ENCODE data around the gene HOXC5.

HOXC5 gene

GRCh38 chr12:54032627-54033100 is at the start of gene HOXC5:
Gene HOXC5 (plus strand): TSS chr12:54033050. CDS start chr12:54033123, 73 bp downstream.
- no peak within 1 kb of the TSS for H3K9ac ChIP-seq (ENCODE audit: low read length)
- no peaks in the 10 kb centered on the region for H3K9me3 ChIP-seq (ENCODE audit: low read length)
- no peaks in the 10 kb centered on the region for H3K36me3 ChIP-seq (ENCODE audit: insufficient read depth, low read length)
- peak within 1 kb of the TSS; percentile 41 to 58 for H3K4me3 ChIP-seq (ENCODE audit: low read depth in 1 of 2, low read length in 2 of 2)
- no peak within 1 kb of the TSS for H3K27ac ChIP-seq (ENCODE audit: low read depth, low read length)
- H3K27me3 ChIP-seq (ENCODE audit: control insufficient read depth in 1 of 2, insufficient read depth in 2 of 2, low read length in 2 of 2) = peaks cover 34 to 90% of the 10 kb centered on the region in 2 donors
- H3K4me1 ChIP-seq (ENCODE audit: insufficient read depth, low read length) = peaks cover 18% of the 10 kb centered on the region

DNA sequence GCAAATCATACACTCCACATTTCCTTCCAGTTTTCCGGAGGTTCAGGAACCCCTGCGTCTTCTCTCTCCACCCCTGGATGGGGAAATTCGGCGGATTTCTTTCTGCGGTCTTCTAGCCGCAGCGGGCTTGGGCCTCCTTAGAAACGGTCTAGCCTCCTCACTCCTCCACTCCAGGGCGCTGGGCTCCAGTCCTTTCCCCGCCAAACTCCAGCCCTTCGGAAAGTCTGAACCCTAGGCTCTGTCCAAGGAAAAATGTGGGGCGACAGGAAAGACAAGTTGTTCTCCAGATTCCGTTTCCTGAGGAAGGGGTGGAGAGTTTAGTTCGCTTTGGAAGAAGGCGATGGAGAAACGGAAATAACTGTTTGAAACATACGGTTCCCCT is 49.3 kb upstream of the HOXC5 start:
- H3K9ac ChIP-seq (ENCODE audit: low read length) = no peak overlapping the region
- peaks cover 55 to 85% of the 10 kb centered on the region in 2 donors for H3K27me3 ChIP-seq (ENCODE audit: control insufficient read depth in 1 of 2, insufficient read depth in 2 of 2, low read length in 2 of 2)
- no peaks in the 10 kb centered on the region for H3K9me3 ChIP-seq (ENCODE audit: low read length)
- H3K4me1 ChIP-seq (ENCODE audit: insufficient read depth, low read length) = peaks cover 17% of the 10 kb centered on the region
- no peaks in the 10 kb centered on the region for H3K36me3 ChIP-seq (ENCODE audit: insufficient read depth, low read length)
- H3K27ac ChIP-seq (ENCODE audit: low read depth, low read length) = no peak overlapping the region
- H3K4me3 ChIP-seq (ENCODE audit: low read depth in 1 of 2, low read length in 2 of 2) = no peak overlapping the region

DNA sequence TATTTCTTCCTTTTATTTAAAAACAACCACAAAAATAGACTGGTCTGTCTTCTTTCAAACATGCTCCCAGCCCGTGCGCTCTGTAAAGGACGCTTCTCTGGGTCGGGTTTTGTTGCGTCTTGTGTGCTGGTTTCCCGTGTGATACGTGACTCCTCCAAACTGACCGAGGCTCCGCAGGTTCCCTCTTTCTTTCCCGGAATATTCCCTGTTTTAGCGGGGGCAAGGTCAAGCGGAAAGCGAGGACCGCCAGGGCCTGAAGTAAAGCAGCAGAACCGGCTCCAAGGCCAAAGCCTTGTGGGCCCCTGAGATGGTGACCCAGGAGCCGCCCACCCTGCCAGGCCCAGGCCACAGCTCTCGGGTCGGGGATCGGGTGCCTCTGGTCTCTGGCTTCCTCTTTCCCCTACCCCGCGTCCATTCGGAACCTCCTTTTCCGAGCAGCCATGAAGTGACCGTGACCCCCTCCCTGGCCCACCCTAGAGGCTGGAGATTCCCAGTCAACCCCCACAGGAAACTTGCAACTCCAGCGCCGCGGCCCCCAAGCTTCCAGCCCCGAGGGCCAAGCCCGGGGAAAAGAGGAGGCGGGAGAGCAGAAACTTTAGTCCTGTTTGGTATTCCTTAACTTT is 48.8 kb upstream of the HOXC5 start:
- Histone ChIP-seq H3K4me3 (ENCODE audit: low read depth in 1 of 2, low read length in 2 of 2) (no peak overlapping the region), H3K9ac (ENCODE audit: low read length) (no peak overlapping the region), H3K9me3 (ENCODE audit: low read length) (no peaks in the 10 kb centered on the region), H3K27me3 (ENCODE audit: control insufficient read depth in 1 of 2, insufficient read depth in 2 of 2, low read length in 2 of 2) (peaks cover 59 to 85% of the 10 kb centered on the region in 2 donors), H3K27ac (ENCODE audit: low read depth, low read length) (no peak overlapping the region), H3K4me1 (ENCODE audit: insufficient read depth, low read length) (peaks cover 17% of the 10 kb centered on the region), H3K36me3 (ENCODE audit: insufficient read depth, low read length) (no peaks in the 10 kb centered on the region)

DNA sequence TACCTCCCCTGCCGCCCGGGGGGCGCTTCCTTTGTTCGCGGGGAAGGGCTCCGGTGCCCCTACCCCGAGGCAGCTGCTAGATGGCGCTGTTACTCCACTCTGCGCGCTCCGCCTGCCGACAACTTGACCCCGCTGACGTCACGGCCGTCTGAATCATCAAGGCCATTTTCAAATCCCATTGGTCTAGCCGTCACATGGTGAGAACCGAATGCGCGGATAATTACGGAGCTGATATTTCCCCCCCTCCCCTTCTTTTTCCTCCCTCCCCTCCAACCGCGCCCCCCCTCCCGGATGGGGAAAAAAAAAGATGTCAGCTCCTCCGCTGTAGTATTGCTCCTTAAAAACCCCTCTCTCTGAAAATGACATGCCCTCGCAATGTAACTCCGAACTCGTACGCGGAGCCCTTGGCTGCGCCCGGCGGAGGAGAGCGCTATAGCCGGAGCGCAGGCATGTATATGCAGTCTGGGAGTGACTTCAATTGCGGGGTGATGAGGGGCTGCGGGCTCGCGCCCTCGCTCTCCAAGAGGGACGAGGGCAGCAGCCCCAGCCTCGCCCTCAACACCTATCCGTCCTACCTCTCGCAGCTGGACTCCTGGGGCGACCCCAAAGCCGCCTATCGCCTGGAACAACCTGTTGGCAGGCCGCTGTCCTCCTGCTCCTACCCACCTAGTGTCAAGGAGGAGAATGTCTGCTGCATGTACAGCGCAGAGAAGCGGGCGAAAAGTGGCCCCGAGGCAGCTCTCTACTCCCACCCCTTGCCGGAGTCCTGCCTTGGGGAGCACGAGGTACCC is 47.8 kb upstream of the HOXC5 start, which contains the start of gene HOXC10:
Gene HOXC10, plus strand, starts transcription at position 246 of the 791 bp plus-strand sequence. Its CDS starts 114 bp downstream, at position 360.
- H3K36me3 ChIP-seq (ENCODE audit: insufficient read depth, low read length) = no peaks in the 10 kb centered on the region
- H3K27ac ChIP-seq (ENCODE audit: low read depth, low read length) = no peak within 1 kb of the TSS
- H3K9me3 ChIP-seq (ENCODE audit: low read length) = no peaks in the 10 kb centered on the region
- H3K27me3 ChIP-seq (ENCODE audit: control insufficient read depth in 1 of 2, insufficient read depth in 2 of 2, low read length in 2 of 2) = peaks cover 61 to 88% of the 10 kb centered on the region in 2 donors
- no peak within 1 kb of the TSS for H3K9ac ChIP-seq (ENCODE audit: low read length)
- peak within 1 kb of the TSS; percentile 22 to 63 for H3K4me3 ChIP-seq (ENCODE audit: low read depth in 1 of 2, low read length in 2 of 2)
- peaks cover 20% of the 10 kb centered on the region for H3K4me1 ChIP-seq (ENCODE audit: insufficient read depth, low read length)

- Histone ChIP-seq H3K36me3 (ENCODE audit: insufficient read depth, low read length) (no peaks in the 10 kb centered on the region), H3K4me1 (ENCODE audit: insufficient read depth, low read length) (peaks cover 20% of the 10 kb centered on the region), H3K27me3 (ENCODE audit: control insufficient read depth in 1 of 2, insufficient read depth in 2 of 2, low read length in 2 of 2) (peaks cover 64 to 90% of the 10 kb centered on the region in 2 donors), H3K9me3 (ENCODE audit: low read length) (no peaks in the 10 kb centered on the region), H3K4me3 (ENCODE audit: low read depth in 1 of 2, low read length in 2 of 2) (peak overlapping the region; percentile 20 to 63), H3K27ac (ENCODE audit: low read depth, low read length) (no peak overlapping the region), H3K9ac (ENCODE audit: low read length) (no peak overlapping the region)
Observed at GRCh38 chr12:53985692-53985993, 47.2 kb upstream of the HOXC5 start.

- H3K36me3 ChIP-seq (ENCODE audit: insufficient read depth, low read length) = no peaks in the 10 kb centered on the region
- no peak overlapping the region for H3K27ac ChIP-seq (ENCODE audit: low read depth, low read length)
- no peak overlapping the region for H3K9ac ChIP-seq (ENCODE audit: low read length)
- H3K4me1 ChIP-seq (ENCODE audit: insufficient read depth, low read length) = peaks cover 20% of the 10 kb centered on the region
- peak overlapping the region; percentile 20 to 63 for H3K4me3 ChIP-seq (ENCODE audit: low read depth in 1 of 2, low read length in 2 of 2)
- peaks cover 68 to 95% of the 10 kb centered on the region in 2 donors for H3K27me3 ChIP-seq (ENCODE audit: control insufficient read depth in 1 of 2, insufficient read depth in 2 of 2, low read length in 2 of 2)
- H3K9me3 ChIP-seq (ENCODE audit: low read length) = no peaks in the 10 kb centered on the region
Observed at GRCh38 chr12:53985994-53986685, 46.7 kb upstream of the HOXC5 start.

DNA sequence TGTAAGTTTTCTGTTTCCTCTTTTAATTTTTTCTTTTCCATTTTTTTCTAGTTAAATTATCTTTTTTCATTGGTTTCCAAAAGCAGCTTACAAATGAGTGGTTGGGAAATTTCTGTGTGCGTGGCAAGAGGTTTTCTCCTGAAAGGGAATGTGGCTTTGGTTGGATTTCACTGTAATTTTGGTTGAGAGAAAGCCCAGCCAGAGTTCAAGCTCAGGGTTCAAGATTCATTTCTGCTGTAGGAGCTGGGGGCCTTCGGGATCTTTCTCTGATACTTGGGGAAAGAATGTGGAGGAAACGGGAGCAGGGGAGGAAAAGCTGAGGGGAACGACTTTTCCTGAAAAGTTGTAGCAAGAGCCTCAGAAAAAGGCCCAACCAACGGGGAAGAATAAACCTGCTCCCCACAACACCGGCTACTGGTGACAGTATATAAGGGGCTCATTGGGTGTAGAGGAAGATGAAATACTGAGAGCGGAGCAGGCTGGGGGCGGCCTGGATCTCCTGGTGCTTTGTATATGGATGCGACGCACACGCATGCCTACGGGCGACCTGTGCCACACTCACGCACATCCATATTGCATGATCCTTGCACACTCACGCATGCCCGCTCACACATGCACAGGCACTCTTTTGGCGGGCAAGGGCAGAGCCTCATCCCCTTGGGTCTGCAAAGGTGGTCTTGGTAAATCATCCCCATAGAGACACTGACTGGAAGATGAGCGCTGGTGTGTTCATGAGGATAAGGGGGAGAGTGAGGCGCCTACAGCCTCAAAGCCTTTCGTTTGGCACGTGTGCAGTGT is 46.0 kb upstream of the HOXC5 start:
- peak overlapping the region; percentile 20 to 63 for H3K4me3 ChIP-seq (ENCODE audit: low read depth in 1 of 2, low read length in 2 of 2)
- H3K4me1 ChIP-seq (ENCODE audit: insufficient read depth, low read length) = peaks cover 20% of the 10 kb centered on the region
- H3K27me3 ChIP-seq (ENCODE audit: control insufficient read depth in 1 of 2, insufficient read depth in 2 of 2, low read length in 2 of 2) = peaks cover 68 to 98% of the 10 kb centered on the region in 2 donors
- no peaks in the 10 kb centered on the region for H3K36me3 ChIP-seq (ENCODE audit: insufficient read depth, low read length)
- H3K27ac ChIP-seq (ENCODE audit: low read depth, low read length) = no peak overlapping the region
- no peak overlapping the region for H3K9ac ChIP-seq (ENCODE audit: low read length)
- no peaks in the 10 kb centered on the region for H3K9me3 ChIP-seq (ENCODE audit: low read length)

- no peaks in the 10 kb centered on the region for H3K36me3 ChIP-seq (ENCODE audit: insufficient read depth, low read length)
- no peak overlapping the region for H3K27ac ChIP-seq (ENCODE audit: low read depth, low read length)
- no peaks in the 10 kb centered on the region for H3K9me3 ChIP-seq (ENCODE audit: low read length)
- peaks cover 20% of the 10 kb centered on the region for H3K4me1 ChIP-seq (ENCODE audit: insufficient read depth, low read length)
- no peak overlapping the region for H3K4me3 ChIP-seq (ENCODE audit: low read depth in 1 of 2, low read length in 2 of 2)
- peaks cover 72 to 98% of the 10 kb centered on the region in 2 donors for H3K27me3 ChIP-seq (ENCODE audit: control insufficient read depth in 1 of 2, insufficient read depth in 2 of 2, low read length in 2 of 2)
- no peak overlapping the region for H3K9ac ChIP-seq (ENCODE audit: low read length)
Observed at GRCh38 chr12:53987787-53988230, 45.0 kb upstream of the HOXC5 start.

DNA sequence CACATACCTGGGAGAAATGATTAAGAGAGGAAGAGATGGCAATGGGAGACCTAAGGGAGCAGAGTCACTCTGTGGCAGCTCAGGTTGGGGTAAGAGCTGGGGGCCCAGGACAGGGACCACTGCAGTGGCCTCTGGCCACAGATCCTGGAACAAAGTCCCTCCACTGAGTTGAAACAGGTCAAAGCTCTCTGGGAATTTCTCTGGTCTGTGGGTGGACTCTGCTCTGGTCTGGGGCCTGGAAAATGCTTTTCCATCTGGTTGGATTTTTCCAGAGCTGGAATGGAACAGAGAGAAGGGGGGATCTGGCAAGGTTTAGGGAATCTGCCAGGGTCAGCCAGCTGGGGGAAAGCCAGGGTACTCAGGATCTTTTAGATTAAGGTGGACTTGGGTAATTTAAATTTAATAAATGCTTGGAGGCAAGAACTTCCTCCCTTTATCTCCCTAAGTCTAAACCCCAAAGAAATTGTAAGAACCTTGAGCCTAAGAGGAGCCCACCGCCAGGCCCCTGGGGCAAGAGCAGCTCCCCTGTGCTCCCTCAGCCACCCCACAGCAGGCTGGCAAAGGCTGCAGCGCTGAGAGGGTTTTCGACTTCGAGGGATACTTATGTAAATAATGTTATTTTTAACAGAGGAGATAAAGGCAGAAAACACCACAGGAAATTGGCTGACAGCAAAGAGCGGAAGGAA is 44.2 kb upstream of the HOXC5 start:
- Histone ChIP-seq H3K36me3 (ENCODE audit: insufficient read depth, low read length) (no peaks in the 10 kb centered on the region), H3K4me3 (ENCODE audit: low read depth in 1 of 2, low read length in 2 of 2) (no peak overlapping the region)

GRCh38 chr12:53989227-53990113 is 43.4 kb upstream of the HOXC5 start:
- Histone ChIP-seq H3K36me3 (ENCODE audit: insufficient read depth, low read length) (no peaks in the 10 kb centered on the region), H3K4me3 (ENCODE audit: low read depth in 1 of 2, low read length in 2 of 2) (no peak overlapping the region), H3K9ac (ENCODE audit: low read length) (no peak overlapping the region), H3K27ac (ENCODE audit: low read depth, low read length) (no peak overlapping the region), H3K9me3 (ENCODE audit: low read length) (no peaks in the 10 kb centered on the region), H3K4me1 (ENCODE audit: insufficient read depth, low read length) (peaks cover 20% of the 10 kb centered on the region), H3K27me3 (ENCODE audit: control insufficient read depth in 1 of 2, insufficient read depth in 2 of 2, low read length in 2 of 2) (peaks cover 76 to 98% of the 10 kb centered on the region in 2 donors)

More for the DNA sequence above, 44.2 kb upstream of the HOXC5 start:
- no peak overlapping the region for H3K9ac ChIP-seq (ENCODE audit: low read length)
- no peak overlapping the region for H3K27ac ChIP-seq (ENCODE audit: low read depth, low read length)
- H3K27me3 ChIP-seq (ENCODE audit: control insufficient read depth in 1 of 2, insufficient read depth in 2 of 2, low read length in 2 of 2) = peaks cover 73 to 98% of the 10 kb centered on the region in 2 donors
- peaks cover 20% of the 10 kb centered on the region for H3K4me1 ChIP-seq (ENCODE audit: insufficient read depth, low read length)
- H3K9me3 ChIP-seq (ENCODE audit: low read length) = no peaks in the 10 kb centered on the region

Measured in muscle layer of colon (tissue), 2 donors.